HUES48 (cell line): Measurements from ENCODE around the gene DLG2.
A peak's percentile ranks its signal among the peaks of the same experiment; 100 is the strongest.

Experiments used
- H3K27ac ChIP-seq: one replicate; pipeline ENCODE4 v1.7.0; 2013; ENCODE audit warnings: low read depth, low read length, inconsistent platforms
- H3K27me3 ChIP-seq: 2 replicates; pipeline ENCODE4 v1.6.1; 2013; ENCODE audit warnings: mild to moderate bottlenecking, low read length; ENCODE audit not compliant: control insufficient read depth, insufficient read depth
- H3K36me3 ChIP-seq: 2 replicates; pipeline ENCODE4 v1.6.1; 2013; ENCODE audit warnings: low read length; ENCODE audit not compliant: control insufficient read depth, insufficient read depth
- H3K4me1 ChIP-seq: 2 replicates; pipeline ENCODE4 v1.6.1; 2013; ENCODE audit warnings: mild to moderate bottlenecking, low read length; ENCODE audit not compliant: control insufficient read depth, insufficient read depth
- H3K4me3 ChIP-seq: 2 replicates; pipeline ENCODE4 v1.5.1; 2013; ENCODE audit warnings: mild to moderate bottlenecking, low read depth, low read length
- H3K9ac ChIP-seq: 2 replicates; pipeline ENCODE4 v1.6.1; 2013; ENCODE audit warnings: mild to moderate bottlenecking, low read depth, low read length, moderate library complexity
- H3K9me3 ChIP-seq: 2 replicates; pipeline ENCODE4 v1.6.1; 2013; ENCODE audit warnings: low read length; ENCODE audit not compliant: control insufficient read depth, insufficient read depth

The DLG2 gene

DNA sequence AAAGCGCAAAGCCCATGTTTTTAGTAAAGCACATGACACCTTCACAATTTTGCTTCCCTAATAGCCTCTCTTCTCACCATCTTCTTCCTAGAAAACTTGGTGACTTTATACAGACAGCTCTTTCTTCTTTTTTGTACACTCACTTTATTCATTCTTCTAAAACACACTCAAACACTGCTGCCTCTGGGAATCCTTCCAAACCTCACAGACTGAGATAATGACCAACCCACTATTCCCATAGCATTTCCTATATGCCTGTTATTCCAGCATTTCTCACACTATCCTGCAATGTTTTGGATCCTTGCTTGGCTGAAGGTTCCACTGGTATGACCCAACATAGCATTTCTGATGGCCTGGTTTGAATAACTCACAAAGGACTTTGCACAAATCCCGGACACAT lies 1898.9 kb downstream of the DLG2 start:
- Histone ChIP-seq H3K36me3 (no peaks in the 10 kb centered on the region), H3K27me3 (no peaks in the 10 kb centered on the region), H3K4me3 (no peak overlapping the region), H3K4me1 (peaks cover 30% of the 10 kb centered on the region), H3K9me3 (no peaks in the 10 kb centered on the region), H3K9ac (no peak overlapping the region), H3K27ac (no peak overlapping the region)

DNA sequence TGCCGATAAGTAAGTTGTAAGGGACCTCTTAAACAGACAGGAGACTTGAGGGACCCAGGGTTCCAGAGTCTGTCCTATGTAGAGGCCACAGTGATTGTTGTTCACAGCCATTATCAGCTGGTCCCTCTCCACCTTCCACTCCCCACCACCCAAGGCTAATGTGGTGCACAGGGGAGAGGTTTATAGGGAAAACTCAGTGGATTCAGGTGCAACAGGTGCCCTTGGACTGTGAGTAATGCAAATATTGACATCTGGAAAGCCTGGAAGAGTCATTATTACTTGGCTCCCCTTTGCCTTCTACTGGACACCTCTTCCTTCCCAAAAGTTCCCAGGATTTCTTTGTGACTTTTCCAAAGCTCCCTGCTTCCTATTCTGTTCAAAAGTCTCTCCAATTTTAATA lies 1899.9 kb downstream of the DLG2 start:
- H3K27ac ChIP-seq = no peak overlapping the region
- H3K9me3 ChIP-seq = no peaks in the 10 kb centered on the region
- H3K9ac ChIP-seq = no peak overlapping the region
- H3K4me3 ChIP-seq = no peak overlapping the region
- H3K36me3 ChIP-seq = no peaks in the 10 kb centered on the region
- peaks cover 35% of the 10 kb centered on the region for H3K4me1 ChIP-seq
- H3K27me3 ChIP-seq = no peaks in the 10 kb centered on the region

DNA sequence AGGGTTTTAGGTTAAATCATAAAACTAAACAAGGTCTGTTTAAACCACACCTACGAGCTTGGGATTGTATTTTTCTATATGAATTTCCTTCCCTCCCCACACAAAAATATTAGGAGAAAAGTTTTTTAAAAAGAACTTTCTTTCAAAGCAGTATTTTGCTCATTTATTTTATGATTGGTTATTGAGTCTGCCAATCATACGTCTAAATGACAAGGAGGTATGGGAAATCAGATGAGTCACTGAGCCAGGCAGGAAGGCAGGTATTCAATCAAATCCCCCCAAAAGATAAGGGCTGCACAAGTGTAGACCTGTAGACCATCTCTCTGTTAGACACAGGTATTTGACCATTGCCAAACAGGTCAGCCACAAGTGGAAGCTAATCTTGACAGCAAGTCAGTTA lies 1900.8 kb downstream of the DLG2 start:
- Histone ChIP-seq H3K27me3 (no peaks in the 10 kb centered on the region), H3K4me3 (no peak overlapping the region), H3K9me3 (no peaks in the 10 kb centered on the region), H3K36me3 (no peaks in the 10 kb centered on the region), H3K4me1 (peaks cover 43% of the 10 kb centered on the region), H3K27ac (peak overlapping the region; percentile 95), H3K9ac (no peak overlapping the region)

DNA sequence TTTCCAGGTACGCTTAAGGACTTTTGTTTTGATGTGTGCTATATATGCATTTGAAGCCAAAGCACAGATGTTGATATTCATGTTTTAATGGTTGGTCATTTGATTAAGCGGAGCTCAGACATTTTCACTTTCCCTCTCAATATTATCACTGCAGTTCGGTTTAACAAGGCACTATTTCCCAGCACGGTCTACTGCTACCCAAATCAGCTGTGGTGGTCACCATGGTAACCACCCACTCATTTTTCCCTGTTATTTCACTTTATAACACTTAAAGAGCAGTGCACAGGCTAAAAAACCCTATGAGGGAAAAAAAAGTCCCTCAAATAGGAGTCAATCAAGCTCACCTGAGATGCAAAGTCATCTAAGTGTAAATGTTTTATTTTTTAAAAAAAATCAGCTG lies 1901.4 kb downstream of the DLG2 start:
- H3K36me3 ChIP-seq = no peaks in the 10 kb centered on the region
- H3K9me3 ChIP-seq = no peaks in the 10 kb centered on the region
- H3K27ac ChIP-seq = peak overlapping the region; percentile 95
- no peaks in the 10 kb centered on the region for H3K27me3 ChIP-seq
- H3K9ac ChIP-seq = peak overlapping the region; percentile 58; the same call in 1 of the 2 replicates
- H3K4me3 ChIP-seq = peak overlapping the region; percentile 53
- peaks cover 49% of the 10 kb centered on the region for H3K4me1 ChIP-seq

DNA sequence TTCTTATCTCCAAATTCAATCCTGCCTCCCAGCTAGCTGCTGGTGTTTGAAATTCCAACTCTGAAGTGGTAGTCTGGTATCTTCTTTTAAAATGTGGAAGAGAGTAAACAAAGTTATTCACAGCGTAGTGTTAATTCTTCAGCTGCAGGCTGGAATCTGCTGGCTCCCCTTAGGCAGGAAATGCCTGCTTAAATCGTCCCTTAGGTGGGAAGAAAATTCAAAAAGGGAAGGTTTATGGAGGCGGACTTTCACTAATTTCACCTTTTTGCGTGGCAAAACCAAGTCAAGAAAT lies 1901.9 kb downstream of the DLG2 start:
- Histone ChIP-seq H3K4me1 (peaks cover 54% of the 10 kb centered on the region), H3K27me3 (no peaks in the 10 kb centered on the region), H3K36me3 (no peaks in the 10 kb centered on the region), H3K27ac (peak overlapping the region; percentile 95), H3K4me3 (peak overlapping the region; percentile 53), H3K9me3 (no peaks in the 10 kb centered on the region), H3K9ac (peak overlapping the region; percentile 58; the same call in 1 of the 2 replicates)

DNA sequence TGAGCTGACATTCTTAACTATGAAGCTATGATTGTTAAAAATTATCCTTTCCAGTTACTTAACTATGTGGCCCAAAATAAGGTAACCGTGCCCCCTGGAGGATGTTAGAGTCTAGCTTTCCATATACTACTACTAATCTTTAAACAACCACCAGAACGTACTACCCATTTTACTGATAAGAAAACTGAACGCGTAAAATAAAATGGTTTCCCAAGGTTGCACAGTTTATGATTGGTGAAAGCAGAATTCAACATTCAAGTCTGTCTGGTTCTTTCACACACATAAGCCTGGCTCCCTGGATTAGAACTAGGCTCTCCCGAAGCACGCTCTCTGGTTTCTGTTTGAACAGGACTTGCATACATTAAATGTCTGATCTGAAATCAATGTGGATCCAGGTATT lies 1903.1 kb downstream of the DLG2 start:
- Histone ChIP-seq H3K9ac (peak overlapping the region; percentile 58; the same call in 1 of the 2 replicates), H3K4me3 (peak overlapping the region; percentile 53)

DNA sequence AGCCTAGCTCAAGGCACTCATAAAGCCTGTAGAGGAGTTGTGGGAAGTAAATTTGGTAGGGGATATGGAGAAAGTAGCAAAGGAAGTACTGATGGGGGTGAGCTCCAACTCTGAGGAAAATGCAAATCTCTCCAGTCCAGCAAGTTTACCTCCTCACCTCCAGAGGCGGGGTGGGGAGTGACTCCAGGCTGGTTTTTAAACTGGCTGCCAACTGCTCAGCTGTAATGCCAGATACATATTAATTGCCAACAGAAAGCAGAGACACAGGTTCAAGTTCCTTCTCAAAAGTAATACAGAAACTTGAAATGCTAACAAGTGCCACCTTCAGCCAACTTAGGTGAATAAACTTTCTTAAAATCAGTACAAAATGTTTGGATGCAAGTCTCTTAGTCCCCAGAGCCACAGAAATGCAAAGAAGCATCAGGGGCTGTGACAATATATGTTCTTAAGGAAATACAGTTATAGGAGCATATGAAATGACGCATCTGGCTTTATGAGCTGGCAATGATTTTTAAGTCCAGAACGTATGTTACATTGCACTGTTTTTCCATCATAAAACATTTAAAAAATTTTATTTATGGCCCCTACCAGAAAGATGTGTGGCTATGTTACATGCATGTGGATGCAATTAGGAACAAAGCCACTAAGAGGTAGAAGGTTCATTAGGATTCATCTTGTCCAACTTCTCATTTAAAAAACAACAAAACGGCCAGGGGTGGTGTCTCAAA lies 1904.6 kb downstream of the DLG2 start:
- H3K4me3 ChIP-seq = no peak overlapping the region
- no peaks in the 10 kb centered on the region for H3K36me3 ChIP-seq
- no peak overlapping the region for H3K27ac ChIP-seq
- no peaks in the 10 kb centered on the region for H3K9me3 ChIP-seq
- peaks cover 57% of the 10 kb centered on the region for H3K4me1 ChIP-seq
- H3K27me3 ChIP-seq = no peaks in the 10 kb centered on the region
- no peak overlapping the region for H3K9ac ChIP-seq

More for the DNA sequence above, 1903.1 kb downstream of the DLG2 start:
- H3K4me1 ChIP-seq = peaks cover 54% of the 10 kb centered on the region
- H3K27me3 ChIP-seq = no peaks in the 10 kb centered on the region
- H3K27ac ChIP-seq = peak overlapping the region; percentile 95
- H3K9me3 ChIP-seq = no peaks in the 10 kb centered on the region
- no peaks in the 10 kb centered on the region for H3K36me3 ChIP-seq

DNA sequence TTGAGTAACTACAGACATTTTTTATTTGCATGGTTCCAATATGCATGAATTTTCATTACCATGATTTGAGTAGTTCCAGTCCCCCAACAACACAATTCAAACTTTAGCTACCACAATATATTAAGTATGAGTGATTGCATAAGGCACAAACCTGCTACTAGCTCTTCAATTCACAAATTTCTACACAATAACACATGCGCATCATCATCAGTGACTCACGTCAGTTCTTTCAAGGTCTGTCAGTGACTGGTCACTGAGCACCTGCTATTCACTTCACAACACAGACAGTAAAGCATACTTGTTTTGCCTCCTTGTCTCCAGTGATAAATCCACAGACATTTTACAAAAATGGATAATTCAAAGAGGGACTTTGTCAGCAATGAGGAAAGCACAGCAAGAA lies 1905.9 kb downstream of the DLG2 start:
- Histone ChIP-seq H3K4me1 (peaks cover 61% of the 10 kb centered on the region), H3K27me3 (no peaks in the 10 kb centered on the region), H3K9me3 (no peaks in the 10 kb centered on the region), H3K36me3 (no peaks in the 10 kb centered on the region), H3K9ac (no peak overlapping the region), H3K4me3 (no peak overlapping the region), H3K27ac (no peak overlapping the region)

DNA sequence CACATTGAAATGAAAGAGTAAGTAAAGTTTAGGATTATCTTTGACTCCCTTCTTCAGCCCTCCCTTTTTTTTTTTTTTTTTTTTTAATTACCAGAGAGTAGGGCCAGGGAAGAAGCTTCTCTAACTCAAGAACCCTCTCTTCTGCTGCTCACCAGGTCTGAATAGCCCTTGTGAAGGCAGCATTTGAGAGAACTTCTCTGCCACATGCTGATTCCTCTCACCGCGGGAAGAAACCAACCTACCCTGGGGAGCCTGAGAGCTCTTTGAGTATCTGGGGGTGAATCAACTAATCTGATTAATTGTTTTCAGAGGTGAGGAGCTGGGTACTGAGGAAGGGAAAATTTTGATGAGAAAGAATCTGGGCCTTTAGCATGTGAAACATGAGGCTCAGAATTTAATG lies 1906.5 kb downstream of the DLG2 start:
- H3K9me3 ChIP-seq = no peaks in the 10 kb centered on the region
- H3K4me3 ChIP-seq = no peak overlapping the region
- no peak overlapping the region for H3K27ac ChIP-seq
- H3K36me3 ChIP-seq = no peaks in the 10 kb centered on the region
- peaks cover 55% of the 10 kb centered on the region for H3K4me1 ChIP-seq
- H3K27me3 ChIP-seq = no peaks in the 10 kb centered on the region
- no peak overlapping the region for H3K9ac ChIP-seq

DNA sequence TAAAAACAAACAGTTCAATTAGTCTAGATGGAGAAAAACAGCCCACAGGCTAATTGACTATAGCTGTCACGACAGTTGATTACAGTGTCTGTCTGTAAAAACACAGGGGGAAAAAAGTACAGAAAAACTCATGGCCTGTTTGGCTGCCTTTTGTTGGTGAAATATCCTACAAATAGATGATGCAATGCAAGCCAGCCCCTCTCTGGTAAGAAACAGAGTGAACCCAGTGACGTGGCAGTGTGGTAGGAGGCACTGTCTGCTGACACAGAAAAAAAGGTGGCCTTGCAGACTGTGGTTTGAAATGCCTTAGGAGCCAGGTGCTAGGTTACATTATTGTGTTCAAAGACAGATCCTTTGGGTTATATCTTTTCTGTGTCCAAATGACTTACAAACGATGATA lies 1909.6 kb downstream of the DLG2 start:
- no peak overlapping the region for H3K9ac ChIP-seq
- no peaks in the 10 kb centered on the region for H3K27me3 ChIP-seq
- H3K36me3 ChIP-seq = no peaks in the 10 kb centered on the region
- H3K27ac ChIP-seq = no peak overlapping the region
- H3K4me3 ChIP-seq = no peak overlapping the region
- H3K4me1 ChIP-seq = peaks cover 33% of the 10 kb centered on the region
- H3K9me3 ChIP-seq = no peaks in the 10 kb centered on the region

DNA sequence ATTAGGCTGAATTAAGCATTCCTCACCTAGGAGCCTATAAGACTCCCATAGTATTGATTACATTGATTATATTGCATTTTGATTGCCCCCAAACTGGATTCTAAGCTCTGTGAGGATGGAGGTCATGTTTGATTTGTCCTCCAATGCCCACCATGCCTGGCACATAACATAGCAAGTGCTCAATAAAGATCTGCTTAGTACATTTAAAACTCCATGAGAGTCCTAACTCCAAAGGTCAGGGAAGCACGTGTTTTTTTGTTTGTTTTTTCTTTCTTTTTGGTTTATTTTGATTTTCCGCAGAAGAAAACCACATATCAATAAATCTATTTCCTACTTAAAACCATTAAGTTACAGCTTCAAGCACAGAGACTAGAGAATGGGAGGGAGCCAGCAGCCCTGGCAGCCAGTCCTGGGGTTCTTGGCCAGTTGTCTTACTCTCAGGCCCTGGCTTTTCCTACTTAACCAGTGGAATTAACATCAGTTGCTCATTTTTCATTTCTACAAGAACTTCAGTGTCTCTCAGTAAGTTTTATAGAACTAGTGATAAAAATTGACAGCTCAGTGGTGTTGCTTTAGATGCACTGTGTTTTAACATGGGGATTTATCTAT lies 1911.1 kb downstream of the DLG2 start:
- Histone ChIP-seq H3K4me3 (no peak overlapping the region), H3K4me1 (peaks cover 20% of the 10 kb centered on the region), H3K36me3 (no peaks in the 10 kb centered on the region), H3K27me3 (no peaks in the 10 kb centered on the region), H3K9ac (no peak overlapping the region), H3K9me3 (no peaks in the 10 kb centered on the region), H3K27ac (no peak overlapping the region)
